Fibroblast of mammary gland (primary cell): ENCODE measurements around the gene PDCL3.
A peak's percentile ranks its signal among the peaks of the same experiment; 100 is the strongest.

Experiments used
- DNase-seq: peaks from one replicate; pipeline ENCODE4 v3.0.0-alpha.2; 2010; ENCODE audit warnings: low read depth
- H3K4me3 ChIP-seq: 2 replicates; pipeline ENCODE4 v1.5.1; 2011; ENCODE audit warnings: low read depth, mild to moderate bottlenecking, low read length, moderate library complexity; ENCODE audit not compliant: control insufficient read depth
- CTCF ChIP-seq: conservative IDR thresholded peaks from 2 replicates; pipeline ENCODE4 v1.5.1; 2011; ENCODE audit warnings: low read depth, low read length, inconsistent platforms; ENCODE audit not compliant: control insufficient read depth, insufficient read depth

PDCL3 gene

GRCh38 chr2:100568989-100569388, 6.2 kb downstream of the PDCL3 start:
- TF ChIP-seq CTCF, result no peak
- no peak for DNase-seq

GRCh38 chr2:100571668-100572067, 8.9 kb downstream of the PDCL3 start:
- DNase-seq, result no peak
- no peak overlapping the region for H3K4me3 ChIP-seq
- TF ChIP-seq CTCF, result no peak

More at GRCh38 chr2:100568989-100569388, 6.2 kb downstream of the PDCL3 start:
- no peak overlapping the region for H3K4me3 ChIP-seq

GRCh38 chr2:100577777-100578176, 15.0 kb downstream of the PDCL3 start:
- peak; percentile 8 for TF ChIP-seq CTCF
- DNase-seq, result peak; percentile 53
- H3K4me3 ChIP-seq, result no peak overlapping the region

- no peak for TF ChIP-seq CTCF
- no peak overlapping the region for H3K4me3 ChIP-seq
- DNase-seq, result no peak
These were observed 17.8 kb downstream of the PDCL3 start for GRCh38 chr2:100580367-100581276.

GRCh38 chr2:100581277-100581612, 18.5 kb downstream of the PDCL3 start:
- no peak for DNase-seq
- no peak for TF ChIP-seq CTCF
- no peak overlapping the region for H3K4me3 ChIP-seq

- no peak for DNase-seq
- no peak overlapping the region for H3K4me3 ChIP-seq
- no peak for TF ChIP-seq CTCF
These were observed 22.0 kb downstream of the PDCL3 start for GRCh38 chr2:100584816-100585215.
